PC-9 (cell line): ENCODE data around the gene PTGDR2.

Experiments used
- CTCF ChIP-seq: fragments of 200-600 bp; sonication (generic); conservative IDR thresholded peaks from 2 replicates; pipeline ENCODE4 v1.6.1; 2017; ENCODE audit warnings: mixed run types, antibody characterized with exemption, mild to moderate bottlenecking, moderate library complexity
- EZH2 ChIP-seq: fragments of 200-600 bp; sonication (generic); IDR thresholded peaks from 2 replicates; pipeline ENCODE4 v1.8.0; 2017; ENCODE audit warnings: antibody characterized with exemption, low read depth

GRCh38 chr11:60872961-60873524, 17.3 kb upstream of the PTGDR2 start:
- TF ChIP-seq CTCF, result no peak
- TF ChIP-seq EZH2, result no peak
